ENCODE data around the gene MICOS13.

MICOS13 gene

DNA sequence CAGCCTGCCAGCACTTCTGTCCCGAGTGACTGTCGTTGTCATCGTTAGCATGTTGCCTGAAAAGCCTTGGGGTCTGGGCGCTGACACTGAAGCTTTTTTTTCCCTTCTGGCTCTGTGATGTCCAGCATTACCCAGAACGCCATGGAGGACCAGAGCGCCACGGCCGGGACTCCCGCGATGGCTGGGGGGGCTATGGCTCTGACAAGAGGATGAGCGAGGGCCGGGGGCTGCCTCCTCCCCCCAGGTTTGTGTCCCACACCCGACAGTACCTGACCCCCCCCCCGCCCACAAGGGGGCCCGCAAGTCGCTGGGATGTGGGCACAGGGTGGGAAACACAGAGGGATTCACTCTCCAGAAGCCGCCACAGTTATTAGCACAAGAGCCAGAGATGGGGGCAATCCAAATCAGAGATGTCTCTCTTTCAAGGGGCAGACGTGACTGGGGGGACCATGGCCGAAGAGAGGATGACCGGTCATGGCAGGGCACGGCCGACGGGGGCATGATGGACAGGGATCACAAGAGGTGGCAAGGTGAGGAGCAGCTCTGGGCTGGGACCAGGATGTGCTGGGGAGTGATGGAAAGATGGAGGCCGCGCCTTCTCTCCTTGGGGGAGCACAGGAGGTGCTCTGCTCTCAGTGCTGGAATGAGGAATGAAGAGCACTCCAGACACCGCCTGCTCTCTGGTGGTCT lies 13.2 kb downstream of the MICOS13 start:
- no peak for ATAC-seq

- ATAC-seq, result peak in 1 of 2 donors; percentile 27
These were observed 14.4 kb downstream of the MICOS13 start for GRCh38 chr19:5665781-5666513.

DNA sequence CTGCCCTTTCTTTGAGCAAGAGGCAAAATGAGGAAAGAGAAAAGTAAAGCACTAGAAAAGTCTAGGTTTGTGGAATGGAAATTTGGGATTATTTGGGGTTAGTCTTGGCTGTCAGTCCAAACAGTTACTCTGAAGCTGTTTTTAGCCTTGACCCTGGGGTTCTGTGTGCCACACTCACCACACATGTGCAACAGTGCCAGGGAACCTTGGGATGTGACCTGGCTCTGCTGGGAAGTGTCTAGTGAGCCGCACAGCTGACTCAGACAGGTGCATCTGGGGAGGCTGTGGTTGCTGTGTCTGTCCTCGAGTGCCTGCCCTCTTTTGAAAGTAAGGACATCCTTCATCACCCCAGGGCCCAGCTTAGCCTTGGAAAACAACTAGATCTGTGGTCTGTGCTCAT lies 15.8 kb downstream of the MICOS13 start:
- no peak for ATAC-seq

GRCh38 chr19:5663904-5664303 lies 16.4 kb downstream of the MICOS13 start:
- ATAC-seq, result no peak

- ATAC-seq, result no peak
These were observed 18.8 kb downstream of the MICOS13 start for GRCh38 chr19:5661483-5661882.

DNA sequence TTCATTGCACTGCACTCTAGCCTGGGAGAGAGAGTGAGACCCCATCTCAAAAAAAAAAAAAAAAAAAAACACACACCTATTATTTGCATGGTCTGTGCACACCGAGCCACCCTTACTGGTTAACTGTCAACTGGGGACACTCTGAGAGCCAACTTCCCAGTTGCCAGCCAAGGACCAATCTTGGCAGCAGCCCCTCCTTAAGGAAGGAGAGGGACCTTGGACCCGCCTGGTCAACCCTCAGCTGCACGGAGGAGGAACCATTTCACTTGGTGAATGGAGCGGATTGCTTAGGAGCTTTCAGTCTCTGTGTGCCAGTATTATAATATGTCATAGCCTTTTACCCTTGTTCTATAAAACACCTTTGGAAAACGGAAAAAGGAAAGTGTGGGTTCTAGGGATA lies 24.9 kb downstream of the MICOS13 start:
- no peak for ATAC-seq

GRCh38 chr19:5654931-5655330 lies 25.4 kb downstream of the MICOS13 start:
- ATAC-seq, result no peak

GRCh38 chr19:5652261-5652660 lies 28.1 kb downstream of the MICOS13 start:
- no peak for ATAC-seq

DNA sequence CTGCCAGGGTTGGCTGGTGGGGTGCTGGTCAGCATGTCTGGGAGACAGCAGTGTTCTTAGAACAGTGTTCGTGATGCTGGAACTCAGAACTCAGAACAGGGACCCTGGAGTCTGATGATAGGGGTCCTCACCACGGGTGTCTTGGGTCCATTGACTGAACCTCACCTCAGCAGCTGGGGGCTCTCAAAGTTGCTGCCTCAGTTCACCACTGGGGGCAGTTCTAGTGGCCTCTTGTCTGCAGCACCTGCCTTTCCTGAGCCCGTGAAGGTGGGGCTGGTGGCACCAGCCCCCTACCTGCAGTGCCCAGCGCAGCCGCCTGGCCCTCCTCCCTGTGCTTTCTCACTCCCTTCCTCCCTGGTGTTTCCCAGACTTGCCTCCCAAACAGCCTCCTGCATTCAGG lies 29.0 kb downstream of the MICOS13 start:
- ATAC-seq, result no peak

DNA sequence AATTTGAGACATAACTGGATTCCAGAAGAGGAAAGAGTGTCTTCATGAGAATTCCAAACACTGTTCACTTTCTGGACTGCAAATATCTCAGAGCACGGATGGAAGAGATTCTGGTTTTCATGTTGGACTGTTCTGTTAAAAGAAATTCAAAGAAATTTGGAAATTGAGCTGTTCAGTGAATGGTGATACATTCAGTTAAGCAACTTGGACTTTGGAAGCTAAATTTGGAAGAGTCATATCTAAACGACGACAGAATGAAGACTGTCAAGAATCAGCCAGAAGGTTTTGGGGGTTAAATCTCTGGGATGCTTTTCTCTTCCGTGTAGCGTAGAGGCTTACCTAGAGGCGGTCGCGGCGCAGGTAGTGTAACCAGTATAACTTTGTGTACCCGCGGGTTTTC lies 31.9 kb downstream of the MICOS13 start:
- ATAC-seq, result no peak

DNA sequence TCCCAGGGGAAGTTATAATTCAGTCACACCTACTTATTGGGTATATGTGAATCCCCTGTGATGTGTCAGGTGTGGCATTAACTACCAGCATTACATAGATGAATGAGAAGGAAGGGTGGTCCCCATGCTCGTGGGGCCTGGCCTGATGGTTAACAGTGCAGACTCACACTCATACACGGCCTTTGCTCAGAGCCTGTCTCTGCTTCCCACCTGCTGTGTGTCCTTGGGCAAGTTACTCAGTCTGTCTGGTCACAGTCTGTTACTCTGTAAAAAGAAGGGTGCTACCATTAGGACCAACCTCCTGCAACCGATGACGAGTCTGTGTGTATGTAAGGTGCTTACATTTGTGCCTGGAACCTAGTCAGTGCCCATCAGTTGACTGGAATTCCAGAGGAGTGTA lies 33.6 kb downstream of the MICOS13 start:
- ATAC-seq, result no peak

GRCh38 chr19:5645409-5645808 lies 34.9 kb downstream of the MICOS13 start:
- ATAC-seq, result no peak

GRCh38 chr19:5644037-5644436 lies 36.3 kb downstream of the MICOS13 start:
- no peak for ATAC-seq

- no peak for ATAC-seq
These were observed 37.3 kb downstream of the MICOS13 start for GRCh38 chr19:5643060-5643459.

DNA sequence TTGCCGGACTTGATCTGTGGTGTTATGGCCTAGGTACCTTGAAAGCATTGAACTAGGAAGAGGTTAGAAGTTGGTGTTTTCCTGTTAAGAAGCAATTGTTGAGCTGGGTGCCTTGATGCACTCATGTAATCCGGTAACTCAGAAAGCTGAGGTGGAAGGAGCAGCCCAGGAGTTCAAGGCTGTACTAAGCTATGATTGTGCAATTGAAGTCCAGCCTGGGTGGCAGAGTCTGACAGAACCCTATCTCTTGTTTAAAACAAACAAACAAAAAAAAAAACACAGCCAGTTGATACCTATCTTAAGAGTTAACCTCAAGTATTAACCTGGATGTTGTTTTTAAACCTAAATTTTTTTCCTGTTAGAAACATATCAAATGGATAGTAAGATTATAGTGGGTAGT lies 38.1 kb downstream of the MICOS13 start:
- no peak for ATAC-seq

DNA sequence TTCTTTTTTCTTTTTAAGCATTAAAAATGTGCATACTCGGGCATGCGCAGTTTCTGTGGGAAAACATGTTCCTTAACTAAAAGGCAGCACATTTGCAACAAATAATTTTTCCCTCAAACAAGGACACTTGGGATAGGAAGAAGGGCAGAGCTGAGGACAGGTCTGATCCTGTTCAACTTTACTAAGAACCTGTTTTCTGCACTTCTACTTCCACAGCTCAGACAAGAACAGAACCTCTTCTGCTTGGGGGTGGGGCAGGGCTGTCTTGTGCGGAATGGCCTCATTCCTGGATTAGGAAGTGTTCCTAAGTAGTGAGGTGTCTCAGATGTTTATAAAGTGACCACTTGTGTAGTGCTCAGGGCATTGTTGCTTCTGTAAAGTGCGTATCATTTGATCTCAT lies 39.1 kb downstream of the MICOS13 start:
- no peak for ATAC-seq

GRCh38 chr19:5637971-5638370 lies 42.3 kb downstream of the MICOS13 start:
- ATAC-seq, result no peak

DNA sequence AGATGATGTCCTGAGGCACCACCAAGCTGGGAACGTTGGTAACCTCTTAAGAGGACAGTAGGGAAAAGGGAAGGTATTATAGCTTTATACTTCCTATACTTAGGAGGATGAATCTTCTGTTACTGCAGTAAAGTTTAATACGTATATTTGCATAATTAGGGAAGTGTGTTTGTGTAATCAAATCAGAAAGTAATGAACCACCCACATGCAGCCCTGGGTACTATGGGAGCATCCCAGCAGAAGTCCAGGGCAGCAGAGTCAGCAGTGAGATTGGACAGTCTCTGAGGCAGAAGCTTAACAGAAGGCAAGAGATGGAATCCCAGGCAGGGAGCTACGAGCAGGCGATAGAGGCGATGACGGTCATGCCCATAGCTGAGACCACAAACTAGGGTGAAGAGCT lies 44.9 kb downstream of the MICOS13 start:
- no peak for ATAC-seq

DNA sequence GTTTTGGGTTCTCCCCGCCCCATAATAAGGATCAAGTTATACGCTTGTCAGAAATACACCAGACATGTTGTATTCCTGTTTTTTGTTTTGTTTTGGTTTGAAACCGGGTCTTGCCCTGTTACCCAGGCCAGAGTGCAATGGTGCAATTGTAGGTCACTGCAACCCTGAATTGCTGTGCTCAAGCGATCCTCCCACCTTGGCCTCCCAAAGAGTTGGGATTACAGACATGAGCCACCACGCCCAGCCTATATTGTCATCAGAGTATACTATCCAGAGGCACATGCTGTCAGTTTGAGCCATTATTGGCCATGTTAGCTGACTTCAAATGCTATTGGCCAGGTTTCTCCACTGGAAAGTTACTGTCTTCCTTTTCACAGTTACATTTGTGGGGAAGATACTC lies 47.7 kb downstream of the MICOS13 start:
- no peak for ATAC-seq

DNA sequence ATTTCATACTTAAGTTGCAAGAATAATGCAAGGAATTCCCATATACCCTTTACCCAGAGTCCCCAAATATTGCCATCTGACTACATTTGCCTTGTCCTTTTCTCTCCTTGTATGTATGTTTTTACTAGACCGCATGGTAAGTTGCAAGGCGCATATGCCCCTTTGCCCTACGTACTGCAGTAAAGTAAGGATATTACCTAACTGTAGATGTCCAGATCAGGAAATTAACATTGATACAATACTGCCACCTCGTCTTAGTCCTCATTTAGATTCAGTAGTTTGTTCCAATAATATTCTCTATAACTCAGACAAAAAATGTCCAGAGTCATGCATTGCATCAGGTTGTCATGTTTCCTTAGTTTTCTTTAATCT lies 48.1 kb downstream of the MICOS13 start:
- no peak for ATAC-seq

- ATAC-seq, result no peak
These were observed 48.6 kb downstream of the MICOS13 start for GRCh38 chr19:5631567-5632240.

GRCh38 chr19:5628919-5629481 lies 51.3 kb downstream of the MICOS13 start:
- no peak for ATAC-seq

DNA sequence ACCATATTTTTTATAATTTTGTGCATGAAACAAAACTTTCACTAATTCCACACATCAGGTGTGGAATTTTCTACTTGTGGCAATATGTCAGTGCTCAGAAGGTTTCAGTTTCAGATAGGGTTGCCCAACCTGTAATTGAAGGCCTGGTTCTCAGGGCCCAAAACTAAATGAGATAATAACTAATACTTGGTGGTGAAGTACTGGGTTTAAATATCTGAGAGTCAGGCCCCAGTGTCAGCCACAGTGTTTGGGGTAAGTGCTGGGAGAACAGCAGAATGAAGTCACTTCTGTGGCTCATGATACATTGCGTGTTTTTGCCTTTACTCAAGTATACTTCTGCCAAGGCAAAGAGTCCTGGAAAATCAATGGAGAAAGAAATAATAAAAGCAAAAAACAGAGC lies 51.9 kb downstream of the MICOS13 start:
- peak; percentile 57 to 74 for ATAC-seq
